Activated naive CD4-positive, alpha-beta T cell treated with Interleukin-2 at 50 U/mL for 16 hours (primary cell): ENCODE results near the gene HMG20B.
A peak's percentile ranks its signal among the peaks of the same experiment; 100 is the strongest.

Source experiments
- DNase-seq: peaks from one replicate; pipeline ENCODE4 v3.0.0-alpha.2; 2020

The HMG20B gene

DNA sequence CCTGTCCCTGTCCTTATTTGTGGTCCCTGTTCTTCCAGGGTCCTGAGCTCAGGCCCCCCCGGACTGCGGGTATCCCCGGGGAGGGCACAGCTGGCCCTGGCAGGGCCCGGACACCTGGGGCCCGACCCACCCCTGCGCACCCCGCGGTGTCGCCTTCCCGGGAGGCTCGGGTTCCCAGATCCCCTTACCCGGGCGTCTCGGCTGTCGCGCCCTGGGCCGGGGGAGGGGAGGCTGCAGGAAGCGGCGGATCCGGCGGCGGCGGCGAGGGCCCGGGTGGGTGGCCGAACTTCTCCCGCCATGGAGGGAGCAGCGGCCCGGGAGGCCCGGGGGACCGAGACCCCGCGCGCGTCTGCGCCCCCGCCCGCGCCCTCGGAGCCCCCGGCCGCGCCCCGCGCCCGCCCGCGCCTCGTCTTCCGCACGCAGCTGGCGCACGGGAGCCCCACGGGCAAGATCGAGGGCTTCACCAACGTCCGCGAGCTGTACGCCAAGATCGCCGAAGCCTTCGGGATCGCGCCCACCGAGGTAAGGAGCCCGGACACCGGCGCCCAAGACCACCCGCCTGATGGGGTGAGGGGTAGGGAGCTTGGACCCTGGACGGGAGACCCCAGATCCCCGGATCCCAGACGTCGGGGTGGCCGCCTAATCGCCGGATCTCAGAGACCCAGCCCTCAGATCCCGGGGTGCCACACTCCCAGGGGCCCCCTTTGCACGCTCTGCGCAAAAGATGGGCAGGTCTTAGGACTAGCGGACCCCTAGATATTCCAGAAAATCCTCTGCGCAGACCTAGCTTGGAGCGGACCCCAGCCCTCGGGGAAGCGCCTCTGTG is 12.8 kb downstream of the HMG20B start, which contains the start of gene GIPC3:
Gene GIPC3, plus strand, starts transcription at position 178 of the 826 bp plus-strand sequence. Its CDS starts 120 bp downstream, at position 298.
- no peak for DNase-seq

DNA sequence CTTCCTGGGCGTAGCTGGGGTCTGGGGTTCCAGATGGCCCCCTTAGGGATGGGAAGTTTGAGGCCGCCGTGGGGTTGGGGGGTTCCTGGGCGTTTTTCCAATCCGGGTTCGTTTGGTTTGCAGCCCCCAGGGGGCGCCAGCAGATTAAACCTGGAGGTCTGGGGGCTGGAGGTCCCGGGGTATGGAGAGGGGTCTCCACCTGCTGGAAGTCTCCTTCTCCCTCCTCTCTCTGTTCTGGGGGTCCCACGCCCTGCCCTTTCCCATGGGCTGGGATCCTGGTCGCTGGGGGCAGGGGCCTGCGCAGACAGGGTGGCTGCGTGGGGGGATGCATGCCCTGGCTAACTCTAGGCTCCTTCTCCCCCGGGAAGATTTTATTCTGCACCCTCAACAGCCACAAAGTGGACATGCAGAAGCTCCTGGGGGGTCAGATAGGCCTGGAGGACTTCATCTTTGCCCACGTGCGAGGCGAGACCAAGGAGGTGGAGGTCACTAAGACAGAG is 13.4 kb downstream of the HMG20B start:
- DNase-seq: peak; percentile 42

DNA sequence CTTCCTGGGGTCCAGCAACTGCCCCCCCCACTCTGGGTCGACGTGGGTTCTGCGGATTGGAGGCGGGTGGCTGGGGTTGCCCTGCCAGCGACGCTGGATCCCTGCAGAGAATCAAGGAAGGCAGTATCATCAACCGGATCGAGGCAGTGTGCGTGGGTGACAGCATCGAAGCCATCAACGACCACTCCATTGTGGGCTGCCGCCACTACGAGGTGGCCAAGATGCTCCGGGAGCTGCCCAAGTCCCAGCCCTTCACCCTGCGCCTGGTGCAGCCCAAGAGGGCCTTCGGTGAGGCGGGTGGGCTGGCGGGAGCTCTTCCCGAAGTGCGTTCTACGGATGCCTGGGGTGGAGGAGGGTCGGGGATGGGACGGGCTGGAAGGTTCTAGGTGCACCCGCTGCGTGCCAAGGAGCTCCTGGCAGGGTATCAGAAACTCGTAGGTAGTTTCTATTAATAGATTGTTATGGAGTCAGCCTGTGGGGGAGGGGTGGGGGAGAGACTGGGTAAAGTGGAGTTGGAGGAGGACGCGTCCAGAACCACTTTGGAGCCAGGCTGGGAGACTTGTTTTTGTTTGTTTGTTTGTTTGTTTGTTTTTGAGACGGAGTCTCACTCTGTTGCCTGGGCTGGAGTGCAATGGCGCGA is 14.1 kb downstream of the HMG20B start:
- DNase-seq: no peak

DNA sequence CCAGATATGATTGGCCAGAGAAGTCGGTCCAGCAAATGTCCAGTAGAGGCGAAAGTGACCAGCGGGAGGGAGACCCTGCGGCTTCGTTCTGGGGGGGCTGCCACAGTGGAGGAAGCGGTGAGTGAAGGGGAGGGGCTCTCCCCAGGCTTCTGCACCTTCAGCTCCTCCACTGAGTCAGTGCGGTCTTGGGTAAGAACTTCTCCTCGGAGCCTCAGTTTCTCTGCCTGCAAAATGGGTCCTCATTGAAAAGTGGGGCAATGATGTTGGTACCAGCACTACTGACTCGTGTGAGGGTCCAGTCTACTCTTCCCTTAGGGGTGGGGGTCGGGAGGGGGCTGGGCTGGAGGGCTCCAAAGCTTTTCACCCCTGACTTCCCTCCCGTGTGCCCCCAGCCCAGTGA is 16.7 kb downstream of the HMG20B start:
- DNase-seq: no peak

DNA sequence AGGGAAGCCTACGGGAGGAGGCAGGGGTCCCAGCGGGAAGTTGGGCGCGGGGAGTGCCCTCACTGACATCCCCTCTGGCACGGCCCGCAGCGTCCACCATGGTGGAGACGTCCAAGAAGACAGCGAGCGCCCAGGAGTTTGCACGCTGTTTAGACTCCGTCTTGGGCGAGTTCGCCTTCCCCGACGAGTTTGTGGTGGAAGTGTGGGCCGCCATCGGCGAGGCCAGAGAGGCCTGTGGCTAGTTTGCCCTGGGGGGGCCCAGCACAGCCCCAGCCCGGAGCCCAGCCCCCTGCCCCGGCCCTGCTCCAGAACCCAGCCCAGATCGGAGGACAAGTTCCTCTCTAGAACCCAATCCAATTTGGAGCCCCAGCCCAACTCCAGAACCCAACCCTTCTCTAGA is 17.2 kb downstream of the HMG20B start:
- no peak for DNase-seq

DNA sequence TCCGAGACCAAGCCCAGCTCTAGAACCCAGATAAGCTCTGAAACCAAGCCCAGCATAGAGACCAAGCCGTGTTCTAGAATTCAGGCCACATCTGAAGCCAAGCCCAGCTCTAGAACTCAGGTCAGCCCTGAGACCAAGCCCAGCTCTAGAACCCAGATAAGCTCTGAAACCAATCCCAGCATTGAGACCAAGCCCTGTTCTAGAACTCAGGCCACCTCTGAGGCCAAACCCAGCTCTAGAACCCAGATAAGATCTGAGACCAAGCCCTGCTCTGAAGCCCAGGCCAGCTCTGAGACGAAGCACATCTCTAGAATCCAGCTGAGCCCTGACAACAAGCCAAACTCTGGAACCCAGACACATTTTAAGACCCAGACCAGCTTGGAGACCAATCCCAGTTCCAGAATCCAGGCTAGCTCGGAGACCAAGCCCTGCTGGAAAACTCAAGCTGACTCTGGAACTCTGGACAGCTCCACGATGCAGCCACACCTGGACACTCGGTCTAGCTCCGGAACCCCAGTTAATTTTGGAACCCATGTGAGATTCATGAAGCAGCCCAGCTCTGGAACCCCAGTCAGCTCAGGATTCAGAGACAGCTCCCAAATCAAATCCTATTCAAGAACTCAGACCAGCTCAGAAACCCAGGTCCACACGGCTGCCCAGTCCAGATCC is 18.4 kb downstream of the HMG20B start:
- DNase-seq: no peak

DNA sequence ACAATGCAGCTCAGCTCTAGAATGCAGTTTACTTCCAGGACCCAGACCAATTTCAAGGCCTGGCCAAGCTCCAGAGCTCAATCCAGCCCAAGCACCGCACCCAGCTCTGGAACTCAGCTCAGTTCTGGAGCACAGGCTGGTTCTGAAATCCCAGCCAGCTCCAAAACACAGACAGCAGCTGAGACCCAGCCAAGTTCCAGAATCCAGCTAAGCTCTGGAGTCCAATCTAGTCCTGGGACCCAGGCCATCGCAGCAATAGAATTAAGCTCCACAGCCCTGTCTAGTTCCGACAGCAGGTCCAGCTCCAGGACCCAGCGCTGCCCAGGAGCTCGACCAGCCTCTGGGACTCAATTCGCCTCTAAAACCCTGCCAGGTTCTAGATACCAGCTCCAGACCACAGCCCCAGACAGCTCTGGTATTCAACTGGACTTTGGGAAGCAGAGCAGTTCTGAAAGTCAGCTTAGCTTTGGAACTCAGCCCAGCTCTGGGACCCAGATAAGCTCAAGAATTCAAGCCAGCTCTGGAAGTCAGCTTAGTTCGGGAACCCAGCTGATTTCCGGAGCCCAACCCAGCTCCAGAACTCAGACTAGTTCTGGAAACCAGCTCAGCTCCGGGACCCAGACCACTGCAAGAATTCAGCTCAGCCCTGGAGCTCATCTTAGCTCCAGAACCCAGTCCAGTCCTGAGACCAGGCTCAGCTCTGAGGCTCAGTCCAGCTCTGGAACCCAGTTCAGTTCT is 19.3 kb downstream of the HMG20B start:
- no peak for DNase-seq

DNA sequence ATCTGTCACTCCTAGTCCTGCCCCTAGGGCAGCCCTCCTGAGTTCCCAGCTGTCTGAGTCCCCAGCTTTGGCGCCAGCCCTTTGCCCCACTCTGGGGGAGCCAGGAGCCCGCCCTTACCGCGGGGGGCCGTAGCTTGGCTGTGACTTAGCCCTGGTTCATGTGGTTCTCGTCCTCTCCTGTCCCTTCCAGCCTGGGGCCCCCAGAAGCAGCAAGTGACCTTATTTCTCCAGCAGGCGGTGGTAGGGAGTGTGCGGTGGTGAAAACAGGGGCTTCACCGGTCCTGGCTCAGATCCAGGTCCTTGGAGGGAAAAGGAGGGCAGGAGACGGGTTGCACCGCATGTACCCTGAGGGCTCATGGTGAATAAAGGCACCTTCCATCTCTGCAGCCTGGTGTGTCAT is 20.4 kb downstream of the HMG20B start:
- DNase-seq: no peak

DNA sequence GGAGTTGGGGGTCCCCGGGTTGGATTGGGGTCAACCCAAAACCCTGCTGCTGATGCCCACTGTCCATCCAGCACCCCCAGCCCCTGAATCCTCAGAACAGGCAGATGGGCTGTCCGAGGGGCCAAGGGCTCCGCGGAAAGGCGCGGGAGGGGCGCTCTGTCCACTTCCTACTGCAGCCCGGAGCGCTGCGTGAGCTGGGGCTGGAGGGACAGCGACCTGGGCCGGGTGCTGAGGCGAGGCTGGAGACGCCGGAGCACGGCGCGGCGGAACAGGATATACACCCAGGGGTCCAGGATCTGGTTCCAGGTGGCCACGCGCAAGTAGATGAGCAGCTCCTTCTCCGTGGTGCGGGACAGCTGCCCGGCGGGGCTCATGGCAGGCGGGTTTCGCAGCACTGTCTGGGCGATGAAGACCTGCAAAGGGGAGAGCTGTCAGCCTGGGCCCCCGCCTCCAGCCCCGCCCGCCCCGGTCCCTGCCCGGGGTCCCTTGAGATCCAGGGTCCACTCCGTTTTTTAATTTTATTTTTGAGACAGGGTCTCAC is 22.8 kb downstream of the HMG20B start:
- DNase-seq: no peak

DNA sequence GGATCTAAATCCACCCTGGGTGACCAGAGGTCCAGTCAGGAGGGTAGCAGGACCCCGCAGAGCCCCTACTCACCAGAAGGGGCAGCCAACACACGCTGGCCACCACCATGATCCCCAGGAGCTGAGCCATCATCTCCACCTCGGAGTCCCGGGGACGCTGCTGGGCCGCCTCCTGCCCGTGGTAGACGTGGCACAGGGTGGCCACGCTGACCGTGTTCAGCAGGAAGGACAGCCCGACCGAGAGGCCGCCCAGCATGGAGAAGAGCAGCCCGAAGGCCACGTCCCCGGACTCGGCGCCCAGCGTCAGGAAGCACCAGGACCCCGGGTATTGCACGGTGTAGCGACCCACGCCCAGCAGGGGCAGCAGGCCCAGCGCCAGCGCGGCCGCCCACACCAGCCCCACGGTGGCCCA is 27.0 kb downstream of the HMG20B start:
- no peak for DNase-seq

DNA sequence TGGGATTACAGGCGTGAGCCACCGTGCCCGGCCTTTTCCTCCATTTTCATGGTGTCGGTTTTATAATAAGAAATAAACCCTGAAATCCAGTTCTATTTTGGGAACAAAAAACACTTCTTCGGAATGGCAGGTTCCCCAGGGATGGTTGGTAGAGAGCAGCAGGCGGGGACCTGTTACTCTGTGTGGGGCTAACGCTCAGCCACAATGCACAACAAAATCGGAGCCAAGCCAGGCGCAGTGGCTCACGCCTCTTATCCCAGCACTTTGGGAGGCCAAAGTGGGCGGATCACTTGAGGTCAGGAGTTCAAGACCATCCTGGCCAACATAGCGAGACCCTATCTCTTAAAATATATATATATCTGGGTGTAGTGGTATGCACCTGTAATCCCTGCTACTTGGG is 28.3 kb downstream of the HMG20B start:
- DNase-seq: no peak

DNA sequence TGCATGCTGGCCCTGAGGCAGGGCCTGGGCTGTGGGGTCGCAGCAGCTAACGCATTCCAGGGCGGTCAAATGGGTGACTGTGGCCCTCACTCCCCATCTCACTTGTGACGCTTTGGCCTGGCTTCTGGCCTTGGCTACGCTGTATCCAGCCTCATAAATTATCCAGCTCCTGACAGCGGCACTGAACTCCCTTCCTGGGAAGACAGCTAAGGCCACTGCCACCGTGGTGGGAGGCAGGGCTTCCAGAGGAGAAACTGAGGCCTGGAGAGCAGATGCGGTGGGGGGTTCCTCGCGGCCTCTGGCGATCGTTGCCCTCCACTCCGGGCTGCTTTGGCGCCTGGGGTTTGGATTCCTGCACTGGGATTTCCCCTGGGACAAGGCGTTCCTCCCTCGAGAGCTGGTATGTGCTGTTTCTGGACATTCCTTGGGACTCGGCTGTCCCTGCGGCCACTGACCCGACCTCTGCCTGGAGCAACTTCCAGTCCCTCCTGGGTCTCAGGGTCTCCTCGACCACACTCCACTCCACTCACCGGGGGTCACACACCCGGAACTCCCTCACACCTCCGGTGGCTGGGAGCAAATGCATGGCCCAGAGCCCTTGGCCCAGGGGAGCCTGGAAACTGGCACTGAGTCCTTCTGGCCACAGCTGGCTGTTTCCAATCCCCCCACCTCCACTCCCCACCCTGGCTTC is 30.5 kb downstream of the HMG20B start:
- DNase-seq: no peak

DNA sequence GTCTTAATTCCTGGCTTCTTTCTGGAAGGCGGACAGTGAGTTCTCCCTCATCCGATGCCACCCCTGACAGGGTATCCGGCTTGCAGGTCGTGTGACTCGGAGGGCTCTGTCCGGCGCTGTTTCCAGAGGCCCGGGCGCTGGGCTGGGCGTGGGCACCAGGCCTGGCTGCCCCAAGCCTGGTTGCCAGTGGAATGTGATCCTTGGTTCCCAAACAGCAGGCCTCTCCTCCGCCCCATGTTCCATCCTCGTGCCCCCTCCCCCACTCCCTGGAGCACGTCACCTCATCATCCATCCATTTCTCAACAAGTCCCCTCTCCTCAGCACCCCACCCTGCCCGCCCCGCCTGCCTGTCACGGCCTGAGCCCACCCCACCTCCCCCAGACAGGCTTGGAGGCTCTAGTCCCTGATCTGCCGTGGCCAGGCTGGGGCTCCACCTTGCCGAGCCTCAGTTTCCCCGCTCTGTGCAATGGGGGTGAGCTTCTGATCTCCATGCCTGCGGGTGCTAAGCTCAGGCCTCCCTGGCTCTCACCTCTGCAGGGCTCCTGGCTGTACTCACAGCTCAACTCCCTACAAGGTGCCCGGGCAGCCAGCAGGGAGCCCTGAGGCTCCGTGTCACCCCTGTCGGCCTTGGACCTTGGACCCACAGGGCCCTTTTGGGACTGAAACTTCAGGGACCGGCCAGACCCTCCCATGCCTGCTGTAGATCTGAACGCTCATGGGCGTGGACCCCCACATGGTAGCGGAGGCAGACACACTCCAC is 31.7 kb downstream of the HMG20B start:
- DNase-seq: no peak

DNA sequence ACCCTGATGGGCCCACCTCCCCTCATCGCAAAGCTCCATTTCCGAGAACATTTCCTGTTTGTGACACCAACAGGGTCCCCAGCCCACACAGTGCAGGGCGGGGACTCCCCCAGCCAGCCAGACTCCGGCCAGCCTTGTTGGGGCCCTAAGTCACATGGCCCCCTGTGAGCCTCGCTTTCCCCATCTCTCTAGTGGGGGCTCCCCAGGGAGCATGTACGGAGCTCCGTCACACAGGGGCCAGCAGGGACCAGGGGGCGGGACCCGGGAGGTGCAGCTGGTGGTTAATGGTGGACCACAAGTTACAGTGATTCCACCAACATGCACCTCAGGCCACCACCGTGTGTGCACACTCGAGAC is 32.2 kb downstream of the HMG20B start:
- no peak for DNase-seq

DNA sequence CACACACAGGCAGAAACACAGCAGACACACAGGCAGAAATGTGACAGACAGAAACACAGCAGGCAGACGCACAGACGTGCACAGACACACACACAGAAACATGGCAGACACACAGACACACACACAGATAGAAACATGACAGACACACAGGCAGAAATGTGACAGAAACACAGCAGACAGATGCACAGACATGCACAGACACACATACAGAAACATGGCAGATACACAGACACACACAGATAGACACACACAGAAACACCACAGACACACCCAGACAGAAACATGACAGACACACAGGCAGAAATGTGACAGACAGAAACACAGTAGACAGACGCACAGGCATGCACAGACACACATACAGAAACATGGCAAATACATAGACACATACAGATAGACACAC is 32.6 kb downstream of the HMG20B start:
- DNase-seq: no peak

DNA sequence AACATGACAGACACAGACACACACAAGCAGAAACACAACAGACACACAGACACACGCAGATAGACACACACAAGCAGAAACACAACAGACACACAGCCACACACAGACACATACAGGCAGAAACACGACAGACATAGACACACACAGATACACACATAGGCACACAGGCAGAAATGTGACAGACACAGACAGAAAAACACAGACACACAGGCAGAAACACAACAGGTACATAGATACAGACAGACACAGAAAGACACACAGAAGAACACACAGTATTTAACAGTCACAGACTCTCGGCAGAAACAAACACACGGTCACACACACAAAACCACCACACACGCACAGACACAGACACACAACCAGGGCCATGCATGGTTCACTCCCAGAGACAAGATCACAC is 33.0 kb downstream of the HMG20B start:
- no peak for DNase-seq

DNA sequence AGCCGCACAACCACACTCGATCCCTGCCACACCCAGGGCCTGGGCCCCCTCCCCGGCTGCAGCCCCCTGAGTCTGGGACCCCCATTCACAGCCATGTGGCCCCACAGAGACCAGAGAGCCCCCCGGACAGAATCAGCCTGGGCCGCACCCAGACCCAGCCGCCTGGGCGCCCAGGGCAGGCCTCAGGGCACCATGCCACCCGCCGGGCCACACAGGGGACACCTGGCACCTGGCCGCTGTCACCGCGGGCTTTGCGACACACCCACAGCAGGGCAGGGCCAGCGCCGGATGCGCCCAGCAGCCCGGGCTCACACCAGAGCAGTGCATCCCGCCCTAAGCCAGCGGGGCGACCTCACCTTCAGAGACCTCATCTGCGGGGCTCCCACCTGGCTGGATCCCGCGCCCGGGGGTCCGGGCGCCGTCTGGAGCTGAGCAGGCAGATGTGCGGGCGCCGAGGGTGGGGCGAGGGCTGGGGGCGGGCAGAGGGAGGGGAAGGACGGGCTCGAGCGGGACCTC is 33.5 kb downstream of the HMG20B start:
- peak; percentile 17 for DNase-seq

DNA sequence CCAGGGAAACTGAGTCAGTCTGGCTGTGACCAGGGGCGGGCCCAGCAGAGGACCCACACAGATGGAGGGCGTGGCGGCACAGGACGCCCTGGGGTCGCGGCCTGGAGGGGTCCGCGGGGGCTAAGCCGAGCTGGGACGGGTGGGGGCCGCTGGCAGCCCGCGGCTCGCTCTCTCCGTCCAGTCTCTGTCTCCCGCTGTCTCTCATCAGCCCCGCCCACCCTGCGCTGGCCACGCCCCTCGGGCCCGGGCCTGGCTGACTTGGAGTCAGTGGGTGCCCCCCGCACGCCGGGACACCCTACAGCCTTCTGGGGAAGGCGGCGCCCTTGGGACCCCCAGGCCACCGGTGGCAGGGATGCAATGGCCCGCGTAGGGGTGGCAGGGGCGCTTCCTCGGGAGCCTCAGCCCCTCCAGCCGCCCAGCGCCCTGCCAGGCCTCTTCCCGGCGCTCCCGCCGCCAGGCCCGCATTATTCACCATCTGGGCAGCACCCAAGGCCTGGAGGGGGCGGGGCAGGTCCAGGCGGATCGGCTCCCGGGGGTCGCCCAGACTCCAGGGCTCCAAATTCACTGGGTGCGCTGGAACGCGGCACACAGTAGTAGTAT is 34.0 kb downstream of the HMG20B start, which contains the start of gene TBXA2R:
Gene TBXA2R, minus strand, starts transcription at position 186 of the 600 bp plus-strand sequence. CDS start 6,241 bp downstream, outside the sequence.
- peak; percentile 55 for DNase-seq

DNA sequence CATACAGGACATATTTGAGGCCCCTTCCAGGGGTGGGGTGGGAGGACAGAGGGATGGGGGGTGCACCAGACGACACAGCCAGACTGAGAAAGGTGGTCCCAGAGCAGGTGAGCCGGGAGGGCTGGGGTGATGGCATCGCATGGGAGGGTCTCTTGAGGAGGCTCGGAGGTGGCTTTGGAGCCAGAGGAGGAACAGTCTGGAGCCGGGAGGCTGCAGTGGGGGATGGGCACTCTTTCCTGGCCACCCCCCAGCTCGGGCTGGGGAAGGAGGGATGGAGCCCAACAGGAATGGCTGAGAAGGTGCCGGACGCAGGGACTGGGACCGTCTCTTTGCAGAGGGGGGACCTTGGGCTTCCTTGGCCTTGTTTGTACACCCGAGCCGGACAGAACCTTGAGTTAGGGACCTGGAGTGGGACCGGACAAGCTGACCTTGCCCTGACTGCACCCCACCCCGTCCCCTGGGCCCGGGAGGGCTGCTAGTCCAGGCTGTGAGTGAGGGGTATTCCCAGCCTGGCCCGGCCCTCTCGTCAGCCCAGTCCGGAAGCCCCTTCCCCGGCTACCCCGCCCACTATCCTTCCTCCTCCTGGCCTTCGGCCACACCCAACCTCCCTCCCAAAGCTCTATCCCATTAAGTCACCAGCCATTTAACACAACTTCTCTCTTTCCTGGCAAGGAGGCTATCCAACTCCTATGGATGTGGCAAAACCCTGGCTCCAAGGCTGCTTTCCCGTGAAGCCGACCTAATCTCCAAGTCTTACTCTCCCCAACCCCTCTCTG is 34.7 kb downstream of the HMG20B start:
- DNase-seq: no peak
